ES-I3 (cell line): ENCODE results near the gene TSPAN15.
"Not testable (repeated sequence)": the region's sequence is repeated elsewhere in the genome, so short reads cannot be mapped to it uniquely, and the experiment has no call there.

Source experiments
- H3K36me3 ChIP-seq: 2 replicates; pipeline ENCODE4 v1.6.1; 2013; ENCODE audit warnings: mild to moderate bottlenecking, low read length, control low read depth, moderate library complexity; ENCODE audit not compliant: insufficient read depth
- H3K4me1 ChIP-seq: 2 replicates; pipeline ENCODE4 v1.6.1; 2013; ENCODE audit warnings: mild to moderate bottlenecking, control low read depth, low read length; ENCODE audit not compliant: insufficient read depth
- H3K9ac ChIP-seq: 2 replicates; pipeline ENCODE4 v1.6.1; 2013; ENCODE audit warnings: low read depth, mild to moderate bottlenecking, low read length, moderate library complexity
- H3K9me3 ChIP-seq: 2 replicates; pipeline ENCODE4 v1.6.1; 2013; ENCODE audit warnings: mild to moderate bottlenecking, low read length, moderate library complexity; ENCODE audit not compliant: control insufficient read depth, insufficient read depth

The TSPAN15 gene

GRCh38 chr10:69508738-69509340 lies 57.6 kb downstream of the TSPAN15 start:
- Histone ChIP-seq H3K9me3 (no peaks in the 10 kb centered on the region), H3K36me3 (no peaks in the 10 kb centered on the region), H3K9ac (no peak overlapping the region), H3K4me1 (peaks cover 8% of the 10 kb centered on the region)

GRCh38 chr10:69512901-69513300 lies 61.6 kb downstream of the TSPAN15 start:
- H3K9me3 ChIP-seq: no peaks in the 10 kb centered on the region
- no peak overlapping the region for H3K9ac ChIP-seq
- peaks cover 3% of the 10 kb centered on the region; the same call in 1 of the 2 replicates for H3K4me1 ChIP-seq
- no peaks in the 10 kb centered on the region for H3K36me3 ChIP-seq

DNA sequence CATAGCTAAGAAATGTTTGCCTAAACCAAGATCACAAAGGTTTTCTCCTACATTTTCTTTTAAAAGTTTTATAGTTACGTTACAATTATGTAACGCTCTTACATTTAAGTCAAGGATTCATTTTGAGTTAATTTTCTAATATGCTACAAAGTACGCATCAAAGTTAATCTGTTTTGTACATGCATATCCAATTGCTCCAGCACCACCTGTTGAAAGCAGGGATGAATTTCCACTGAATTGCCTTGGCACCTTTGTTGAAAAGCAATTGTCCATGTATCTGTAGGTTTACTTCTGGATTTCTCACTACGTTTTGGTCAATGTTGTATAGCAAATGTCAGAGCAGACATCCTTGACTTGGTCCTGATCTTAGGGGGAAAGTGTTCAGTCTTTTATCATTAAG lies 62.4 kb downstream of the TSPAN15 start:
- Histone ChIP-seq H3K9ac (no peak overlapping the region), H3K36me3 (no peaks in the 10 kb centered on the region), H3K4me1 (peaks cover 3% of the 10 kb centered on the region; the same call in 1 of the 2 replicates), H3K9me3 (no peaks in the 10 kb centered on the region)

DNA sequence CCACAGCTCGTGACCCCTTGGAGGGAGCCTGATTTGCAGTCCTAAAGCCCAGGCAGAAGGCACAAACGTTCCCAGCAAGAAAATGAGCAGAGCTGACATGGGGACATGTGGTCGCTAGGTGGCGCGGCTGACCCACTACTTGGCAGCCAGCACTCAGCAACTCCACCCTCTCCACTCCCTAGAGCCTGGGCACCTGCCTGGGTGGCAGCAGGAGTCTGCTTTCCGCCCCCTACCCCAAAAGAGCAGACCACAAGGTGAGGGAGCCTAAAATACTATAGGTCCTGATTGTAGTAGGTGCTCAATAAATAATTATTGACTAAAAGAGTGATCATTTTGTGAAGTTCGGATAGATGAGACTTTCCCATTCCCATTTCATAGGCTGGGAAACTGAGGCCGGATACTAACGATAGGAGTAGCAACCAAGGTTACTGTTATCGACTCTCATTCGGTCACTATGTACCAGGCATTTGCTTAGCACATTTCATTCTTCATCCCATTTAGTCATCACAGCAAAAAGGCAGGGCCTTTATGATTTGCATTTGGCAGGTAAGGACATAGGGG lies 64.5 kb downstream of the TSPAN15 start:
- no peaks in the 10 kb centered on the region for H3K9me3 ChIP-seq
- no peak overlapping the region for H3K9ac ChIP-seq
- H3K4me1 ChIP-seq: peaks cover 3% of the 10 kb centered on the region; the same call in 1 of the 2 replicates
- H3K36me3 ChIP-seq: no peaks in the 10 kb centered on the region

DNA sequence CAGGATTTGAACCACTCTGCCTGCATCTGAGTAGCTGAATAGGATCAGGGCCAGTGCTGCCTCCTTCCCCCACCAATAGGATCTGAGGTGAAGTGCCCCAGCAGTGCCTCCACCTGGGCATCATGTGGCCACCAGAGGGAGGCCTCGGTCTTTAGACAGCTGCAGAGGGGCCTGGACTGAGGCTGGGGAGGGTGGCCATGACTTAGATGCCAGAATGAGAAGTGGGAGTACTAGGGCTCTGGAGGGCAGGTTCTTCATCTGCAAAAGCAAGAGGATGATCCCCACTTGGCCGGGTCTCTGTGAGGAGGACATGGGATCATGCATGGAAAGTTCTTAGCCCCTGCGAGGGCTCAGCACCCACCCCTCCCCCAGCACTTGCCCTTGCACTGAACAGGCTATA lies 65.1 kb downstream of the TSPAN15 start:
- Histone ChIP-seq H3K9me3 (no peaks in the 10 kb centered on the region; the same call in 1 of the 2 replicates), H3K9ac (no peak overlapping the region), H3K4me1 (peaks cover 3% of the 10 kb centered on the region; the same call in 1 of the 2 replicates), H3K36me3 (no peaks in the 10 kb centered on the region)

DNA sequence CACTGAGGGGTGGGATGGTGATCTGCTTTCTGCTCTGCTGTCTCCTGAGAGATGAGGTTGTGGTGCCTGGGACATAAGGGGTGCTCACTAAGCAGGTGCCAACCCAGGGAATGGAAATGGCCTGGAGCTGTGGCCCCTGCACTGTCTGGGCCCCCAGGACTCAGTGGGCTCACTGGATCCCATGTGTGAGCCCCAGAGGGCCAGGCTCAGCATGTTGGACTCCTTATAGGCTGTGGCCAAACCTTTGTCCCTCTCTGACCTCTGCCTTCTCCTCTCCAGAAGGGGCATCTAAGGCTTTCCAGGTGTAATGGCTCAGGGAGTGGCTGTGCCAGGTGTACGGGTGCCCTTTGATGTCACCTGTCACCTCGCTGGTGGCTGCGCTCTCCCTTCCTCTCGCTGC lies 65.5 kb downstream of the TSPAN15 start:
- Histone ChIP-seq H3K4me1 (peaks cover 3% of the 10 kb centered on the region; the same call in 1 of the 2 replicates), H3K9me3 (no peaks in the 10 kb centered on the region; the same call in 1 of the 2 replicates), H3K9ac (no peak overlapping the region), H3K36me3 (no peaks in the 10 kb centered on the region)

DNA sequence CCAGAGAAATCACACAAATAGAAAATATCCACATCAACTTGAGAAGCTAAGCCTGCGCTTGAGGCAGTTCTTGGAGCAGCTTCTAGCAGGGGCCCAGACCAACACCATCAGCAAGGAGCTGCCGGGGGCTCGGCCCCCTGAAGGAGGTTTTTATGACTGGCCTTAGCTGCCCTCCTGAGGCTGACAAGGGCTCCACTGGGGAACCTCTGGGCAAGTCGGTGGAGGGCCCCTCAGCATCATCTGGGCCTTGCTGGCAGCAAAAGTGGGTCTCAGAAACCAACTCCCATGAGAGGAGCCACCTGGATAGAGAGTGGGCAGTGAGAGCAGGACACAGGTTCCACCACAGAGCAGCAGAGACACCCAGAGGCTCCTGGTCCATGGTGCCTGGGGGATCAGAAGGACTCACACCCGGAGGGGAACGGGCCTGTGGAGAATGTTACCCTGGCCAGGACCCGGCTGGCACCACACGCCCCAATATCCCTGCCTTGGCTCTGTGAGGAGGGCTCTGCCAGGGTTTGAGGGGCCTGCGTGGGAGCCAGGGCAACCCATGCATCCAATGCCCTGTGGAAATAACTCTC lies 66.1 kb downstream of the TSPAN15 start:
- Histone ChIP-seq H3K4me1 (peaks cover 3% of the 10 kb centered on the region; the same call in 1 of the 2 replicates), H3K9me3 (no peaks in the 10 kb centered on the region; the same call in 1 of the 2 replicates), H3K9ac (no peak overlapping the region), H3K36me3 (no peaks in the 10 kb centered on the region)

DNA sequence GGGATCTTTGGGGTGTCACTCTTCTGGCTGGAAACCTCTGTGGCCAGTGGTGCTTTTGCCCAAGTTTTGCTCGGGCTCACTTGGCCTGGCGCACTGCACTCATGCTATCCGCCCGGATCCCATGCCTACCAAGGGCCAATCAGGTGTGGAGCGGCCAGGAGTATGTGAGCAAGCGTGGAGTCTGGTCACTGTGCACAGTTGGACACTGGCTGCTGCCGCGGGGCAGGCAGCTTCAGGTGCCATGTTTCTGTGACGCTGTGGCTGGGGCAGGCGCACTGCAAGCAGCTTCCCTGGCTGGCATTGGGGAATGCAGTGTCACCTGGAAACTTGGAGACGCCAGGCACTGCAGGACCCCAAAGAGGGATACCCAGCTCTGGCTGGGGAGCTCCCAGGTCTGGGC lies 76.7 kb downstream of the TSPAN15 start:
- Histone ChIP-seq H3K9me3 (no peaks in the 10 kb centered on the region), H3K9ac (no peak overlapping the region), H3K36me3 (no peaks in the 10 kb centered on the region), H3K4me1 (no peaks in the 10 kb centered on the region)

- Histone ChIP-seq H3K36me3 (no peaks in the 10 kb centered on the region), H3K9me3 (no peaks in the 10 kb centered on the region), H3K9ac (no peak overlapping the region), H3K4me1 (no peaks in the 10 kb centered on the region)
These were observed 82.4 kb downstream of the TSPAN15 start for GRCh38 chr10:69533658-69534057.

GRCh38 chr10:69536521-69536920 lies 85.3 kb downstream of the TSPAN15 start:
- H3K4me1 ChIP-seq, H3K36me3 ChIP-seq, H3K9ac ChIP-seq, H3K9me3 ChIP-seq: not testable (repeated sequence)

DNA sequence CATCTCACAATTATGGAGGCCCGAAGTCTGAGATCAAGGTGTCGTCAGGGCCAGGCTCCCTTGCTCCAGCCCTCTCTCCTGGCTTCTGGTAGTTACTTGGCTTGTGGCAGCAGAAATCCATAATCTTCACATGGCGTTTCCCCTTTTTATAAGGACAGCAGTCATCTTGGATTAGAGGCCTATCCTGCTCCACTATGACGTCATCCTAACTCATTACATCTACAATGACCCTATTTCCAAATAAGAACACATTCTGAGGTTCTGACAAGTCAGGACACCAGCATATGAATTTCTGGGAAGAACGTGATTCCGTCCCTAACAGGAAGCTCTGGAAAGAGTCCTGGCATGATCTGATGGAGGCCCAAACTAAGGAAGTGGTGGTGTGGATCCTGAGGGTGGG lies 86.2 kb downstream of the TSPAN15 start:
- H3K36me3 ChIP-seq: no peaks in the 10 kb centered on the region
- H3K9me3 ChIP-seq: peaks cover 10% of the 10 kb centered on the region; the same call in 1 of the 2 replicates
- no peaks in the 10 kb centered on the region for H3K4me1 ChIP-seq
- no peak overlapping the region for H3K9ac ChIP-seq

DNA sequence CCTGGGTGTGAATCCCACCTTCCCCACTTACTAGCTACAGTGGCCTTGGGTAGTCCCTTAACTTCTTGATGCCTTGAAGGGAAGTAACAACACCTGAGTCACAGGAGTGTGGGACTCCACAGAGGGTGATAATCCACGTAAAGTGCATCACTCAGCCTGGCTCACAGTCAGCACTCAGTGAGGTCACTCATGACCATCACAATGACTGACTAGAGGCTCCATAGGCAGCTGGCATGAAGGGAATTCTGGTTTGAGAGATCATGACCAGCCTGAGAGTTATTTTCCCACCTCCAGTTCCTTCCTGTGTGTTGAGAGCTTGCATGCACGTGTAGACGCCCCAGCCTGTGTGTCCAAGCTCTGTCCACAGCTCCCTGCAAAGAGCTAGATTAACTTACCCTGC lies 87.2 kb downstream of the TSPAN15 start:
- no peak overlapping the region for H3K9ac ChIP-seq
- H3K4me1 ChIP-seq: no peaks in the 10 kb centered on the region
- H3K36me3 ChIP-seq: no peaks in the 10 kb centered on the region
- peaks cover 10% of the 10 kb centered on the region; the same call in 1 of the 2 replicates for H3K9me3 ChIP-seq

GRCh38 chr10:69541463-69541862 lies 90.2 kb downstream of the TSPAN15 start:
- H3K9me3 ChIP-seq: peaks cover 10% of the 10 kb centered on the region; the same call in 1 of the 2 replicates
- H3K4me1 ChIP-seq: no peaks in the 10 kb centered on the region
- no peaks in the 10 kb centered on the region for H3K36me3 ChIP-seq
- no peak overlapping the region for H3K9ac ChIP-seq

DNA sequence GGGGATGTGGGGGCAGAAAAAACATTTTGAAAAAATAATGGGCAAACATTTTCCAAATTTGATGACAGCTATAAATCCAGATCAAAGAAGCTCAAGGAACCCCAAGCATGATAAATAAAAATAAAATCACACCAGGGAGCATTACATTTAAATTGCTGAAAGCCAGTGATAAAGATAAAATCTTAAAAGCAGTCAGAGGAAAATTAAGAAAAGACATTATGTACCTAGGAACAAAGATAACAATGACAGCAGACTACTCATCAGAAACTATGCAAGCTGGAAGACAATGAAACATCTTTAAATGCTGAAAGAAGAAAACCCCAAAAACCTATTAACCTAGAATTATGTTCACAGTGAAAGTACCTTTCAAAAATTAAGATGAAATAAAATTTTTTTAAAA lies 98.7 kb downstream of the TSPAN15 start:
- Histone ChIP-seq H3K9ac (no peak overlapping the region), H3K4me1 (no peaks in the 10 kb centered on the region), H3K36me3 (no peaks in the 10 kb centered on the region), H3K9me3 (peaks cover 15% of the 10 kb centered on the region; the same call in 1 of the 2 replicates)

DNA sequence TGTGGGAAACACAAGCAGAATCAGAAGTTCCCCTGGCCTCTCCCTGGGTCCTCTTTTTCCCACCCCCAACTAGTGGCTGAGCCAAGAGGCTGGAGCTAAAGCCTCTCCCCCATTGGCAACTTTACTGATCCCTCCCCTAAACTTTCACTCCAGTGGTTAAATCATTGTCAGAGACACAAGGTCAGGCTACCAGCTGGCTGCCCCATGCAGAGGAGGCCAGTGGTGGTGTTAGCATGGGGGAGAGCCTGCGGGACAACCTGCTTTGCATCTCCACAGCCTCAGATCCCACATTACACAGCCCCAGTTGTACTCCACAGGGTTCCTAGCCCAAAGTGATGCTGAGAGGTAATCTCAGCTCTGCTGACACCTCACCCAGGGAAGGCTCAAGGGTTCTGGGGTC lies 101.0 kb downstream of the TSPAN15 start:
- Histone ChIP-seq H3K4me1 (no peaks in the 10 kb centered on the region), H3K9me3 (peaks cover 15% of the 10 kb centered on the region; the same call in 1 of the 2 replicates), H3K36me3 (no peaks in the 10 kb centered on the region), H3K9ac (no peak overlapping the region)
